ENCODE results near the gene PHF11. TPM values are rescaled to one million over a fixed set of nuclear protein-coding genes. Genes with fewer than 3 reads are reported as not detected.
A peak's percentile ranks its signal among the peaks of the same experiment; 100 is the strongest.

PHF11 gene
- total and polyA plus RNA-seq, 2 of the 13 experiments (the other 11 are each of a cell fraction or from before 2014, with no cell fraction given), result 15.8 to 22.0 TPM

DNA sequence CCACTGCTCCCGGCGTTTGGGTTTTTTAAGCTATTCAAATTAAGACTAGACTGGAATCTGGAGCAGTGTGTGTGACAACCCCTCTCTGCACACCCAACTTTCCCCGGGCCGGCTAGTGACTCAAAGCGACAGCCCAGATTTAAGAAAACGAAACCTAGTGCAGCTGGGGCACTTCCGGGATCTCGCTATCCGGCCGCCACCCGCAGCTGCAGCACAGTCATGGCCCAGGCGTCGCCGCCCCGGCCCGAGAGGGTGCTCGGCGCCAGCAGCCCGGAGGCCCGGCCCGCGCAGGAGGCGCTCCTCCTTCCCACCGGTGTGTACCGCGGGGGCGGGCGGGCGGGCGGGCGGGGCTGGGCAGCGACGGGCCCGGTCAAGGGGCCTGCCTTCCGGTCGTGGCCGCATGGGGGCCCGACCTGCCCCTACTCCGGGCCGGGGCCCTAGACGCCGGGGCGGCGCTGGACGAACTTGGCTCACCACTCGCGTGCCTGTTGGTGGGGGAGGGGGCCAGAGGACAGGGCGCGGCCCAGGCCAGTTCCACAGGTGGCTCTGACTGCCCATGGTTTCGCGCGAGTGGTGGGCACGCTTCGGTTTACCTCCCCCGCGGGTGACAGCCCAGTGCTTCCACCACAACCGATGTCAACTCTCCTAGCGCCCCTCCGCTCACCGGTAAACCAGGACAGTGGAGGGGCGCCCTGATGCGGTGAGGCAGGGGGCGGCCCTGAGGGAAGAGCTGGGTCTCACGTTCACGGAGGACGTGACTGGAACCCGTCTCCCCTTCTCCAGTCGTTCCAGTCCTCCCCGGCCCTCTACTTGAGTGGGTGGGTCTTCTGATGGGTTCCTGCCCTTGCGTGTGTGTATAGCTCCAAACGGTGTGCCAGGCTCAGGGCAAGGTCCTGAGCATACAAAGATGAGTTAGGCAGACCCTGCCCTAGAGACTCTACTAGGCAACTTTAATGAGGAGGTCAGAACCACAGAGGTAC is at the start of gene PHF11 (continued):
- TF ChIP-seq MED13 (CRISPR knock-in tag; IDR thresholded peaks at IDR 0.05) (no peak), ZFX (CRISPR knock-in tag; IDR thresholded peaks at IDR 0.05; ENCODE audit: low read depth) (peak; percentile 77), TP53 (CRISPR knock-in tag; conservative IDR thresholded peaks at IDR 0.05) (no peak), RBAK (CRISPR knock-in tag; IDR thresholded peaks at IDR 0.05) (no peak), ZMYM4 (CRISPR knock-in tag; IDR thresholded peaks at IDR 0.05) (no peak), ZNF484 (CRISPR knock-in tag; IDR thresholded peaks at IDR 0.05; ENCODE audit: borderline replicate concordance, low read depth) (no peak), ZNF660 (CRISPR knock-in tag; IDR thresholded peaks at IDR 0.05; ENCODE audit: borderline replicate concordance, low read depth) (no peak), IKZF1 (IDR thresholded peaks at IDR 0.05) (no peak), ZNF251 (CRISPR knock-in tag; IDR thresholded peaks at IDR 0.05) (no peak), ZC3H4 (CRISPR knock-in tag; IDR thresholded peaks at IDR 0.05; ENCODE audit: borderline replicate concordance) (no peak), ZSCAN21 (CRISPR knock-in tag; IDR thresholded peaks at IDR 0.05; ENCODE audit: borderline replicate concordance) (peak; percentile 48), ARID2 (CRISPR knock-in tag; IDR thresholded peaks at IDR 0.05; ENCODE audit: borderline replicate concordance) (no peak)
- TF ChIP-seq, protein P1, sequence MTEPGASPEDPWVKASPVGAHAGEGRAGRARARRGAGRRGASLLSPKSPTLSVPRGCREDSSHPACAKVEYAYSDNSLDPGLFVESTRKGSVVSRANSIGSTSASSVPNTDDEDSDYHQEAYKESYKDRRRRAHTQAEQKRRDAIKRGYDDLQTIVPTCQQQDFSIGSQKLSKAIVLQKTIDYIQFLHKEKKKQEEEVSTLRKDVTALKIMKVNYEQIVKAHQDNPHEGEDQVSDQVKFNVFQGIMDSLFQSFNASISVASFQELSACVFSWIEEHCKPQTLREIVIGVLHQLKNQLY (CRISPR knock-in tag; IDR thresholded peaks at IDR 0.05), result peak; percentile 11; the same call in 1 of the 2 replicates
- TF ChIP-seq, protein P2, sequence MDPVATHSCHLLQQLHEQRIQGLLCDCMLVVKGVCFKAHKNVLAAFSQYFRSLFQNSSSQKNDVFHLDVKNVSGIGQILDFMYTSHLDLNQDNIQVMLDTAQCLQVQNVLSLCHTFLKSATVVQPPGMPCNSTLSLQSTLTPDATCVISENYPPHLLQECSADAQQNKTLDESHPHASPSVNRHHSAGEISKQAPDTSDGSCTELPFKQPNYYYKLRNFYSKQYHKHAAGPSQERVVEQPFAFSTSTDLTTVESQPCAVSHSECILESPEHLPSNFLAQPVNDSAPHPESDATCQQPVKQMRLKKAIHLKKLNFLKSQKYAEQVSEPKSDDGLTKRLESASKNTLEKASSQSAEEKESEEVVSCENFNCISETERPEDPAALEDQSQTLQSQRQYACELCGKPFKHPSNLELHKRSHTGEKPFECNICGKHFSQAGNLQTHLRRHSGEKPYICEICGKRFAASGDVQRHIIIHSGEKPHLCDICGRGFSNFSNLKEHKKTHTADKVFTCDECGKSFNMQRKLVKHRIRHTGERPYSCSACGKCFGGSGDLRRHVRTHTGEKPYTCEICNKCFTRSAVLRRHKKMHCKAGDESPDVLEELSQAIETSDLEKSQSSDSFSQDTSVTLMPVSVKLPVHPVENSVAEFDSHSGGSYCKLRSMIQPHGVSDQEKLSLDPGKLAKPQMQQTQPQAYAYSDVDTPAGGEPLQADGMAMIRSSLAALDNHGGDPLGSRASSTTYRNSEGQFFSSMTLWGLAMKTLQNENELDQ (CRISPR knock-in tag; IDR thresholded peaks at IDR 0.05; ENCODE audit: borderline replicate concordance), result no peak
- TF ChIP-seq, protein P3, sequence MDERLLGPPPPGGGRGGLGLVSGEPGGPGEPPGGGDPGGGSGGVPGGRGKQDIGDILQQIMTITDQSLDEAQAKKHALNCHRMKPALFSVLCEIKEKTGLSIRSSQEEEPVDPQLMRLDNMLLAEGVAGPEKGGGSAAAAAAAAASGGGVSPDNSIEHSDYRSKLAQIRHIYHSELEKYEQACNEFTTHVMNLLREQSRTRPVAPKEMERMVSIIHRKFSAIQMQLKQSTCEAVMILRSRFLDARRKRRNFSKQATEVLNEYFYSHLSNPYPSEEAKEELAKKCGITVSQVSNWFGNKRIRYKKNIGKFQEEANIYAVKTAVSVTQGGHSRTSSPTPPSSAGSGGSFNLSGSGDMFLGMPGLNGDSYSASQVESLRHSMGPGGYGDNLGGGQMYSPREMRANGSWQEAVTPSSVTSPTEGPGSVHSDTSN (CRISPR knock-in tag; IDR thresholded peaks at IDR 0.05), result no peak
- TF ChIP-seq, protein P4, sequence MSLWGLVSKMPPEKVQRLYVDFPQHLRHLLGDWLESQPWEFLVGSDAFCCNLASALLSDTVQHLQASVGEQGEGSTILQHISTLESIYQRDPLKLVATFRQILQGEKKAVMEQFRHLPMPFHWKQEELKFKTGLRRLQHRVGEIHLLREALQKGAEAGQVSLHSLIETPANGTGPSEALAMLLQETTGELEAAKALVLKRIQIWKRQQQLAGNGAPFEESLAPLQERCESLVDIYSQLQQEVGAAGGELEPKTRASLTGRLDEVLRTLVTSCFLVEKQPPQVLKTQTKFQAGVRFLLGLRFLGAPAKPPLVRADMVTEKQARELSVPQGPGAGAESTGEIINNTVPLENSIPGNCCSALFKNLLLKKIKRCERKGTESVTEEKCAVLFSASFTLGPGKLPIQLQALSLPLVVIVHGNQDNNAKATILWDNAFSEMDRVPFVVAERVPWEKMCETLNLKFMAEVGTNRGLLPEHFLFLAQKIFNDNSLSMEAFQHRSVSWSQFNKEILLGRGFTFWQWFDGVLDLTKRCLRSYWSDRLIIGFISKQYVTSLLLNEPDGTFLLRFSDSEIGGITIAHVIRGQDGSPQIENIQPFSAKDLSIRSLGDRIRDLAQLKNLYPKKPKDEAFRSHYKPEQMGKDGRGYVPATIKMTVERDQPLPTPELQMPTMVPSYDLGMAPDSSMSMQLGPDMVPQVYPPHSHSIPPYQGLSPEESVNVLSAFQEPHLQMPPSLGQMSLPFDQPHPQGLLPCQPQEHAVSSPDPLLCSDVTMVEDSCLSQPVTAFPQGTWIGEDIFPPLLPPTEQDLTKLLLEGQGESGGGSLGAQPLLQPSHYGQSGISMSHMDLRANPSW (CRISPR knock-in tag; IDR thresholded peaks at IDR 0.05; ENCODE audit: borderline replicate concordance), result no peak
- TF ChIP-seq, protein P5, sequence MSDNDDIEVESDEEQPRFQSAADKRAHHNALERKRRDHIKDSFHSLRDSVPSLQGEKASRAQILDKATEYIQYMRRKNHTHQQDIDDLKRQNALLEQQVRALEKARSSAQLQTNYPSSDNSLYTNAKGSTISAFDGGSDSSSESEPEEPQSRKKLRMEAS (IDR thresholded peaks at IDR 0.05), result peak; percentile 82; the same call in 1 of the 2 replicates
- TF ChIP-seq, protein P6, sequence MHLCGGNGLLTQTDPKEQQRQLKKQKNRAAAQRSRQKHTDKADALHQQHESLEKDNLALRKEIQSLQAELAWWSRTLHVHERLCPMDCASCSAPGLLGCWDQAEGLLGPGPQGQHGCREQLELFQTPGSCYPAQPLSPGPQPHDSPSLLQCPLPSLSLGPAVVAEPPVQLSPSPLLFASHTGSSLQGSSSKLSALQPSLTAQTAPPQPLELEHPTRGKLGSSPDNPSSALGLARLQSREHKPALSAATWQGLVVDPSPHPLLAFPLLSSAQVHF (CRISPR knock-in tag; IDR thresholded peaks at IDR 0.05), result no peak

Data from HepG2 (cell line).